Nephron progenitor cell (in vitro differentiated cells): ENCODE measurements around the gene CAPZB.

Experiments used
- DNase-seq: peaks from one replicate; pipeline ENCODE4 v3.0.0; 2021
- H3K27ac Mint-ChIP-seq: 2 replicates; pipeline ENCODE4 v1.8.0; 2021; ENCODE audit warnings: mild to moderate bottlenecking, moderate library complexity, mixed read lengths
- H3K27me3 Mint-ChIP-seq: 2 replicates; pipeline ENCODE4 v1.8.0; 2021; ENCODE audit warnings: mild to moderate bottlenecking, low read depth, mixed read lengths; ENCODE audit not compliant: poor library complexity
- H3K36me3 Mint-ChIP-seq: 2 replicates; pipeline ENCODE4 v1.8.0; 2021; ENCODE audit warnings: low read depth, mixed read lengths
- H3K4me1 Mint-ChIP-seq: 2 replicates; pipeline ENCODE4 v1.8.0; 2021; ENCODE audit warnings: mixed read lengths
- H3K4me3 Mint-ChIP-seq: 2 replicates; pipeline ENCODE4 v1.8.0; 2021; ENCODE audit warnings: mild to moderate bottlenecking, moderate library complexity, mixed read lengths
- H3K9me3 Mint-ChIP-seq: 2 replicates; pipeline ENCODE4 v1.8.0; 2021; ENCODE audit warnings: mild to moderate bottlenecking, moderate library complexity, mixed read lengths
- TF ChIP-seq, protein P1 (sequence below): fragments of 200-600 bp; sonication (generic); IDR thresholded peaks from 2 replicates; pipeline ENCODE4 v1.5.0; 2021; ENCODE audit warnings: antibody characterized with exemption

The CAPZB gene

DNA sequence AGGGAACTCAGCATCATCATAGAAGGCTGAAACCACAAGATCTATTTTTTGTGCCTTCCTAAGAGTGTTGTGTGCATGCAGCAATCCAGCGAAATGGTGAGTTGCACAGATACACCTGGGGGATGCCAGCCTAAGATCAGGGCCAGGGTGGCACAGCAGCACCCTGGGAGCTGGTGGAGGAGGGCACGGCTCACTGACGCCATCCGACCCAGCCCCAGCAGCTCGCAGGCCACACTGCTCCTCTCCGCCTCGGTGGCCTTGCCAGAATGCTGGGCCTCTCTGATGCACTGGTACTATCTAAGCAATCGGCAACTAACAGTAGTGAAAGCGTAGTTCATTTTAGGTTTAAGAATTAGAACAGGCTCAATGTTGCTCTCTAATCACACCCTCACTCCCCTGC, 37.8 kb downstream of the CAPZB start:
- Mint-ChIP-seq H3K9me3 (no peaks in the 10 kb centered on the region), H3K36me3 (peaks cover 14% of the 10 kb centered on the region), H3K27ac (peak overlapping the region; percentile 97), H3K27me3 (no peaks in the 10 kb centered on the region), H3K4me1 (peaks cover 88% of the 10 kb centered on the region), H3K4me3 (peak overlapping the region; percentile 40)
- no peak for DNase-seq
- TF ChIP-seq, protein P1, sequence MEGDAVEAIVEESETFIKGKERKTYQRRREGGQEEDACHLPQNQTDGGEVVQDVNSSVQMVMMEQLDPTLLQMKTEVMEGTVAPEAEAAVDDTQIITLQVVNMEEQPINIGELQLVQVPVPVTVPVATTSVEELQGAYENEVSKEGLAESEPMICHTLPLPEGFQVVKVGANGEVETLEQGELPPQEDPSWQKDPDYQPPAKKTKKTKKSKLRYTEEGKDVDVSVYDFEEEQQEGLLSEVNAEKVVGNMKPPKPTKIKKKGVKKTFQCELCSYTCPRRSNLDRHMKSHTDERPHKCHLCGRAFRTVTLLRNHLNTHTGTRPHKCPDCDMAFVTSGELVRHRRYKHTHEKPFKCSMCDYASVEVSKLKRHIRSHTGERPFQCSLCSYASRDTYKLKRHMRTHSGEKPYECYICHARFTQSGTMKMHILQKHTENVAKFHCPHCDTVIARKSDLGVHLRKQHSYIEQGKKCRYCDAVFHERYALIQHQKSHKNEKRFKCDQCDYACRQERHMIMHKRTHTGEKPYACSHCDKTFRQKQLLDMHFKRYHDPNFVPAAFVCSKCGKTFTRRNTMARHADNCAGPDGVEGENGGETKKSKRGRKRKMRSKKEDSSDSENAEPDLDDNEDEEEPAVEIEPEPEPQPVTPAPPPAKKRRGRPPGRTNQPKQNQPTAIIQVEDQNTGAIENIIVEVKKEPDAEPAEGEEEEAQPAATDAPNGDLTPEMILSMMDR: no peak

DNA sequence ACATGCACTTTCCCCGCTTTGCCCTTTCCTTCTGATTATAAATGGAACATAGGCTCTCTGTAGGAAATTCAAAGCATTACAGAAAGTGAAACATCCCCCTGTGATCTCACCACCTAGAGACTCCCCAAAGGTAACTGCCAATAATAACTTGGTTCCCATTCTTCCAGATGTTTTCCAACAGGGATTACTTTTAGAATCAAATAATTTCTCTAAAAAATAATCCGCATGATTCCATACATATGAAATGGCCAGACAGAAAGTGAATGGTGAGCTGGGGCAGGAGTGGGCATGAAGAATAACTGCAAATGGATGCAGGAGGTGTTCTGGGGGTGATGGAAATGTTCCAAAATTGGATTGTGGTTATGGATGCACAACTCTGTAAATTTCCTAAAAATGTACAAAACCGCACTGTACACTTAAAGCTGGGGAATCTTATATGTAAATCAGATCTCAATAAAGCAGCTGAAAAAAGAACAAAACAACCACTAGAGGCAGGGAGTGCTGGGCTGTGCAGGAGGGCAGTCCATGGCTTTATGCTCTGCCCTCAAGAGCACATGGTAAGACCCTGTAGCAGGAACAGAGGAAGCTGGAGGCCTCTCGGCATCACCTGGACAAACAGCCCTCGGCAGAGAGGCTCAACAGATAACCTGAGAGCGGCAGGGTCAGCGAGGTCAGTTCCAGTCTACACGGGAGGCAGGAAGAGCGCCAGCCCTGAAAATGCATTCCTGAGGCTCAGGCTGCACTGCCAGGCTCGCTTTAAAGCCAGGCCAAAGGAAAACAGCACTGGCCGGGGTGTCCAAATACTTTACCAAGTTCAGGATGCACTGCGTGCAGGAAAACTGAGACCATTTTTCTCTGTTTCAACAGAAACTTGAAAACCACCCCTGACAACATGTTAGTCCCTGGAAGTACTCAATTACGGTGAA, 39.7 kb downstream of the CAPZB start:
- peak overlapping the region; percentile 43 for H3K4me3 Mint-ChIP-seq

DNA sequence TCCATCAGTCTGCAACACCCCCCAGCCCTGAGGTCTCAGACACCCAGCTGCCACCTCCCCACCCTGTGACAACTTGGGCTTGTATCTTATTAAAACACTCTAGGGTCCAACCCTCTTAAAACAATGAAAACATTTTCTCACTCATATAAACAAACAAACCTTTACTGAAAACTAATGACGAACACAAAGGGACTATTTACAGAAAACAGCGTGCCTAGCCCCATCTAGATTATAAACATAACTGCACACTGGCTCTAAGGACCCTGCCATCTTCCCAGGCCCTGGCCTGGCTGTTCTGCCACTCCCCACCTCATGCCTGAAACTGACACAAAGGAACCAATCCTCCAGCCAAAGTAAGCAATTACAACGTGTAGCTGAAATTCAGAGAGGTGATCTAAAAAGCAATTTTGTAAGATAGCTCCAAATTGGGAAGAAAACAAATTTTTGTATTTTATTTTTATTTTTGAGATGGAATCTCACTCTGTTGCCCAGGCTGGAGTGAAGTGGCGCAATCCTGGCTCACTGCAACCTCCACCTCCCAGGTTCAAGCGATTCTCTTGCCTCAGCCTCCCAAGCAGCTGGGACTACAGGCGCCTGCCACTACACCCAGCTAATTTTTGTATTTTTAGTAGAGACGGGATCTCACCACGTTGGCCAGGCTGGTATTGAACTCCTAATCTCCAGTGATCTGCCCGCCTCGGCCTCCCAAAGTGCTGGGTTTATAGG, 40.9 kb downstream of the CAPZB start:
- no peaks in the 10 kb centered on the region for H3K27me3 Mint-ChIP-seq

More for the DNA sequence above, 39.7 kb downstream of the CAPZB start:
- H3K27me3 Mint-ChIP-seq: no peaks in the 10 kb centered on the region
- peaks cover 14% of the 10 kb centered on the region for H3K36me3 Mint-ChIP-seq
- TF ChIP-seq, protein P1: peak; percentile 26
- peak overlapping the region; percentile 95 for H3K27ac Mint-ChIP-seq
- H3K4me1 Mint-ChIP-seq: peaks cover 89% of the 10 kb centered on the region
- H3K9me3 Mint-ChIP-seq: no peaks in the 10 kb centered on the region
- peak; percentile 63 for DNase-seq

DNA sequence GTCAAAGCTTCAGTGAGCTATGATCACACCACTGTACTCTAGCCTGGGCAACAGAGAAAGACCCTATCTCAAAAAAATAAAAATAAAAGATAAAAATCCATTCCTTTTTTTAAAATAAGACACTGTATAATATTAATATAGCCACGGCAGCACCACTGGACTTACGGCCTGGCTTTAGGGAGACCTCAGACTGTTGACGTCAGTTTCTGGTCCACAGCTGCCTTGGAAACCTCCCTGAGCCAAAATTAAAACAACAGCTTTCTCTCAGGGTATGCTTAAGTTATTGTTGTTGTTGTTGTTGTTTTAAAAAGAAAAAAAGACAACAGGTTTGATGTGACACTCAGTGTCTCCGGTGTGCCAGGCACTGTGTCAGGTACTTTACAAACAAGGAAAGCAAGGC, 42.0 kb downstream of the CAPZB start:
- Mint-ChIP-seq H3K4me3 (no peak overlapping the region), H3K27me3 (no peaks in the 10 kb centered on the region), H3K9me3 (no peaks in the 10 kb centered on the region), H3K27ac (no peak overlapping the region), H3K36me3 (peaks cover 4% of the 10 kb centered on the region), H3K4me1 (peaks cover 93% of the 10 kb centered on the region)
- TF ChIP-seq, protein P1: no peak
- DNase-seq: no peak

More for the DNA sequence above, 40.9 kb downstream of the CAPZB start:
- no peak for DNase-seq
- no peak overlapping the region for H3K27ac Mint-ChIP-seq
- H3K4me3 Mint-ChIP-seq: no peak overlapping the region
- no peaks in the 10 kb centered on the region for H3K9me3 Mint-ChIP-seq
- TF ChIP-seq, protein P1: no peak
- H3K4me1 Mint-ChIP-seq: peaks cover 93% of the 10 kb centered on the region
- H3K36me3 Mint-ChIP-seq: peaks cover 11% of the 10 kb centered on the region

DNA sequence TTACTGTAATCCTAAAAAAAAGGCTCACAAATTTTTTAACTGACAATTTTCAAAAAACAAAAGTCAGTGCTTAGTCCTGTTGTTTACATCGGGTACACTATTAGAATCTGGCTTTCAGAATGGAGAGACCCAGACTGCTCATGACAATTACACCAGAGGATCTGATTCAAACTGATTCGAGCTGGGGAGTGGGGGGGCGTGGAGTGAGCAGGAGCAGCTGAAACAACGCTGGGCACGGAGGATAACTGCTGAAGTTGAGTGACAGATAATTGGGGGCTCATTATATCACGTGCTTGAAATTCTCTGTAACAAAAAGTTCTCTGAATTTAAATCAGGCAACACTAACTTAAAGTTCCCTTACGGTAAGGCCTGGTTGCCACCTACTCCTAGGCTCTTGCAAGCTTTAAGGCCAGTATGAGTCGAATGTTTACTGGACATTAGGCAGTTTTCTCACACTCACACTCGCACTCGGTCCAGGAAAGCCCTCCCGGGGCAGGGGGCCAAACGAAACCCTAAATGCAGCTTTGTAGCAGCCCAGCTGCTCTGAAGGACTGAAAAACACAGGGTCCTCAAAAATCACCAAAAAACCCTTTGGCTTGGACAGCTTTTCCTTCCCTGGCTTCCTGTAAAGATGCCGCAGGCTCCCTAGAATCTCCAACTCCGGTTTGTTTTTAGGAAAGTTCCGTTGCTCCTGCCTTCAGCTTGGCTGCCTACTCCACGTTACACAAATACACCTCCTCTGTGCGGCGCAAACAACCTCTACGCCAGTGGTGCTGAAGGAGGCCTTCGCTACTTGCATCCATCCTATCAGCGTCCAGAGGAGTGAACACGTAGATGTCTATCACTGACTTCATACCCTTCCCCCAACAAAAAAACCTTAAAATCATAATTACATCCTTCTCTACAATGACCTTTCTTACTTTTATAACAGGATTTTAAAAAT, 42.9 kb downstream of the CAPZB start:
- H3K27ac Mint-ChIP-seq: peak overlapping the region; percentile 95
- TF ChIP-seq, protein P1: no peak

More for the DNA sequence above, 42.9 kb downstream of the CAPZB start:
- peak overlapping the region; percentile 18 for H3K4me3 Mint-ChIP-seq
- H3K27me3 Mint-ChIP-seq: no peaks in the 10 kb centered on the region
- no peaks in the 10 kb centered on the region for H3K9me3 Mint-ChIP-seq
- H3K4me1 Mint-ChIP-seq: peaks cover 93% of the 10 kb centered on the region
- no peaks in the 10 kb centered on the region for H3K36me3 Mint-ChIP-seq
- no peak for DNase-seq
